Measurements from ENCODE around the gene TSPO2.

Gene TSPO2

DNA sequence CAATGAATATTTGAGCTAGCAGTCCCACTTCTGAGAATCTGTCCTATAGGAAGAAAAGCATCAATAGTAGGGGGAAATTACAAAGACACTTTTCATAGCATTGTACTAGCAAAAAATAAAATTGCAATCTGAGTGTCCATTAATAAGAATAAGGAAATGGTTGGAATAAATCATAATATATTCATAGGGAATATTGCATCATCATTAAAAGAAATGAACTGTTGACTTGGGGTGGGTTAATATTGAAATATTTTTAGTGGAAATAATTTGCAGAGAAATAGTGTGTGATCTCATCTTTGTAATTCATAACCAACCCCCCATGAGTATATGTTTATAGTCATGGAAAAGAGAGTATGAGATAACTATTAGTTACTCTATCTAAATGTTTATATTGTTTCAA, 42.9 kb downstream of the TSPO2 start:
- DNase-seq (ENCODE audit: insufficient read length) (no peak), FAIRE-seq (no peak)

DNA sequence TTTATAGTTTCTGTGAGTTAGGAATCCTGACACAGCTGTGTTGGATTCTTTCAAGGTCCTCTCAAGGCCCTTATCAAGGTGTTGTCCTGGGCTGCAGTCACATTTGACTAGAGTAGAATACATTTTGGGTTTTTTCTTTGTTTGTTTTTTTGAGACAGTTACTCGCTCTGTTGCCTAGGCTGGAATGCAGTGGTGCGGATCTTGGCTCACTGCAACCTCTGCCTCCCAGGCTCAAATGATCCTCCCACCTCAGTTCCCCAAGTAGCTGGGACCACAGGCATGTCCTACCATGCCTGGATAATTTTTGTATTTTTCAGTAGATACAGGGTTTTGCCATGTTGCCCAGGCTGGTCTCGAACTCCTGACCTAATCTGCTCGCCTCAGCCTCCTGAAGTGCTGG, 46.2 kb downstream of the TSPO2 start:
- no peak for FAIRE-seq
- no peak for DNase-seq (ENCODE audit: insufficient read length)
- TF ChIP-seq POLR2A (IDR thresholded peaks at IDR 0.05; ENCODE audit: low read depth, low read length) (no peak), POLR2AphosphoS5 (IDR thresholded peaks at IDR 0.05; ENCODE audit: low read depth, low read length) (no peak), TAF1 (IDR thresholded peaks at IDR 0.05; ENCODE audit: borderline replicate concordance, low read depth, low read length) (no peak)

More for the DNA sequence above, 42.9 kb downstream of the TSPO2 start:
- TF ChIP-seq POLR2A (IDR thresholded peaks at IDR 0.05; ENCODE audit: low read depth, low read length) (no peak), POLR2AphosphoS5 (IDR thresholded peaks at IDR 0.05; ENCODE audit: low read depth, low read length) (no peak), TAF1 (IDR thresholded peaks at IDR 0.05; ENCODE audit: borderline replicate concordance, low read depth, low read length) (no peak)

DNA sequence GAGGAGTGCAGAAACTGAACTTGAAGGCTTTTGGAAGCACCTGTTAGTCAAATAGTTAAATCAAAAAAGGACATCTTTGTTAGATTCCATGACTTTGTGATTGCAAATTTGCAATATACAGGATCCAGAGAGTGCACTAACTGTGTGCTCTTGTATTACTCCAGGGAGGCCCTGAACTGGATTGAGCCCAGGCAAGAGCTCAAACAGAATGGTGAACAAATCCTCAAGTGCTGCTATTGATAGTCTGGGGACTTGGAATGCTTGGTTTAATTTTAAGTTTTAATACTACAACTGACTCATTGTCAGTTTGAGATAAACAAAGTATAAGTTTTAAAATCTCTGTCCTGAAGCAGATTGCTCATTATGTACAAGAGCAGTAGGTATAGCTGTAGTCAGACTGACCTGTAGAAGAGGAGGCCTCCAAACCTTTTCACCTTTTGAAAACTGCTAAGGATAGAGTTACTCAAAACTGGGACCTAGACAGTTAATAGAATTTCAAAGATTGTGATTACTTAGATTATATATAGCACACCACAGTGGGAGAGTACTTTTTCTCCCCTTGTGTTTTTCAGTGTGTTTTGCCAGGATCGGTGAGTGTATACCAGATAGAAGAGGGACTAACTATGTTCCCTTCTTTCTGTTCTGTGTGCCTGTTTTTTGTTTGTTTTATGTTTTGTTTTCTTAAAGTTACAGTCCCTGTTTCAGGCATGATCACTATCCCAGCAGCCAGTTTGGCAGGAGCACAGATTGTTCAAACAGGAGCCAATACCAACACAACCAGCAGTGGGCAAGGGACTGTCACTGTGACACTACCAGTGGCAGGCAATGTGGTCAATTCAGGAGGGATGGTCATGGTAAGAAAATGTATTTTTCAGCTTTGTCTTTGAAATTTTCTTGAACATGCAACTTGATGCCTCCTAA, 48.8 kb downstream of the TSPO2 start:
- TF ChIP-seq TAF1 (IDR thresholded peaks at IDR 0.05; ENCODE audit: borderline replicate concordance, low read depth, low read length) (no peak), POLR2AphosphoS5 (IDR thresholded peaks at IDR 0.05; ENCODE audit: low read depth, low read length) (no peak), POLR2A (IDR thresholded peaks at IDR 0.05; ENCODE audit: low read depth, low read length) (no peak)
- no peak for FAIRE-seq
- no peak for DNase-seq (ENCODE audit: insufficient read length)

DNA sequence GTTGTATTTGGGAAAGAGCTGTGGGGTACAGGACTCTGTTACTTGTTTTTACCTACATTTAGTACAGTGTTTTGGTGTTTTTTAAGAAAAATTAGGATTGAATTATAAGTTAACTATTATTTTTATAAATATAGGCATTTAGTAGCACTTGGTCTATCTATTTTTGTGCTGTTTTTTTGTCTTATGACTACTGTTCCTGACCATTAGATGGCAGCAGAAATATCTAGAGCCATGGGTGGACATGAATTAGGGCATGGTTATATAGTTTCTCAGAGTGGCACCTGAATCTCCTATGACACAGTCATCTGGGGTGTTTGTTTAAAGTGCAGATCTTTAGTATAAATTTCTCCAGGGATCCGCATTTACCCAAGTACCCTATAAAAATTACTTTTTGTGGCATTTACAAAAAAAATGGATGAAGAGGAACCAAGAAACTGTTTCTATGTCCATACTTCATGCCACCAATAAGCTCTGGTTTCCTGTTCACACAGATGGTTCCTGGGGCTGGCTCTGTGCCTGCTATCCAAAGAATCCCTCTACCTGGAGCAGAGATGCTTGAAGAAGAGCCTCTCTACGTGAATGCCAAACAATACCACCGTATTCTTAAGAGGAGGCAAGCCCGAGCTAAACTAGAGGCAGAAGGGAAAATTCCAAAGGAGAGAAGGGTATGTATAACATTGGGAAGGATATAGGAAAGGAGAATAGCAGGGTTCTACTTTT, 50.3 kb downstream of the TSPO2 start:
- FAIRE-seq (no peak), DNase-seq (ENCODE audit: insufficient read length) (no peak)
- TF ChIP-seq POLR2A (IDR thresholded peaks at IDR 0.05; ENCODE audit: low read depth, low read length) (no peak), POLR2AphosphoS5 (IDR thresholded peaks at IDR 0.05; ENCODE audit: low read depth, low read length) (no peak), TAF1 (IDR thresholded peaks at IDR 0.05; ENCODE audit: borderline replicate concordance, low read depth, low read length) (no peak)

DNA sequence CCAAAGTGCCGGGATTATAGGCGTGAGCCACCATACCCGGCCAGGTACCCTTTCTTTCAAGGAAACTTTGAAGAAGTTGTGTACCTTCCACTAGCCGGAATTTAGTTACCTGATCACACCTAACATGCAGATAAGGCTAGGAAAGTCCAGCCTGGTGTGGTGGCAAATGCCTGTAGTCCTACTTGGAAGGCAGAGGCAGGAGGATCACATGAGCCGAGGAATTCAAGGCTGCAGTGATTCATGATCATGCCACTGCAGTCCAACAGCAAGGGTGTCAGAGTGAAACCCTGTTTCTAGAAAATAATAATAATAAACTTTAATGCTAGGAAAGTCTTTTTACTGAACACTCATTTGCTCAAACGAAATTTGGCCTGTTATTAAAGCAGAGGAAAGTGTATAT, 51.5 kb downstream of the TSPO2 start:
- DNase-seq (ENCODE audit: insufficient read length) (no peak), FAIRE-seq (no peak)
- TF ChIP-seq POLR2AphosphoS5 (IDR thresholded peaks at IDR 0.05; ENCODE audit: low read depth, low read length) (no peak), TAF1 (IDR thresholded peaks at IDR 0.05; ENCODE audit: borderline replicate concordance, low read depth, low read length) (no peak), POLR2A (IDR thresholded peaks at IDR 0.05; ENCODE audit: low read depth, low read length) (no peak)
